A549 (cell line): ENCODE measurements around the gene SRRD. TPM values are rescaled to one million over a fixed set of nuclear protein-coding genes. Genes with fewer than 3 reads are reported as not detected.

Source experiments
- ATAC-seq, 2 experiments: fragments of 200-7000 bp in 1 of 2; fragments of >200 bp in 1 of 2; cut with Nextera tagmentation in 1 of 2; cut with Tn5 transposase in 1 of 2; 3 replicates each; pipeline versions ENCODE4 v1.8.0 to v1.9.1; 2018 to 2020; ENCODE audit warnings: mild to moderate bottlenecking in 1 of 2, moderate library complexity in 1 of 2
- CTCF ChIA-PET: fragments of 300-600 bp; sonication (Branson Sonifier 250); formaldehyde crosslinking; extraction: SDS; loops from one replicate; lab custom pipeline; 2021; ENCODE audit warnings: antibody characterized with exemption, inconsistent platforms; lab: Yijun Ruan, JAX
- POLR2A ChIA-PET: fragments of 350-600 bp; formaldehyde crosslinking; extraction: SDS; loops from one replicate; lab custom pipeline; 2021; ENCODE audit warnings: antibody characterized with exemption, inconsistent platforms; lab: Yijun Ruan, JAX
- DNase-seq, 2 experiments: peaks; one replicate each; pipeline versions ENCODE4 v3.0.0 to v3.0.0-alpha.2; 2011 to 2016; ENCODE audit warnings: low read depth in 1 of 2, low spot score in 1 of 2
- FAIRE-seq: peaks from 2 replicates; lab custom pipeline; 2011; peaks lifted over from hg19 to GRCh38; lab: Jason Lieb, UNC
- H3K27ac ChIP-seq, 2 experiments: fragments of >200 bp; sonication (Bioruptor Twin); formaldehyde crosslinking; 3 replicates each; pipeline ENCODE4 v1.5.1; 2016 to 2017
- H3K4me1 ChIP-seq: fragments of >200 bp; sonication (Bioruptor Twin); formaldehyde crosslinking; 3 replicates; pipeline ENCODE4 v1.6.1; 2016
- H3K4me2 ChIP-seq: fragments of >200 bp; sonication (Bioruptor Twin); formaldehyde crosslinking; 3 replicates; pipeline ENCODE4 v1.6.1; 2016
- H3K4me3 ChIP-seq: fragments of >200 bp; sonication (Bioruptor Twin); formaldehyde crosslinking; 3 replicates; pipeline ENCODE4 v1.5.1; 2016
- H3K9me3 ChIP-seq: fragments of >200 bp; sonication (Bioruptor Twin); formaldehyde crosslinking; 3 replicates; pipeline ENCODE4 v1.6.1; 2016
- ATOH8 ChIP-seq: fragments of 250-450 bp; sonication (Bioruptor Pico); IDR thresholded peaks from 2 replicates; pipeline ENCODE4 v1.5.0; 2020; ENCODE audit warnings: low read depth, mild to moderate bottlenecking, moderate library complexity
- BCL3 ChIP-seq: fragments of >200 bp; sonication (Bioruptor Twin); formaldehyde crosslinking; IDR thresholded peaks from 3 replicates; pipeline ENCODE4 v1.6.1; 2016
- CBX8 ChIP-seq: fragments of 200-600 bp; sonication (generic); IDR thresholded peaks from 2 replicates; pipeline ENCODE4 v1.6.1; 2016
- CEBPB ChIP-seq, 2 experiments: fragments of >200 bp in 1 of 2; sonication (Bioruptor Twin) in 1 of 2; formaldehyde crosslinking in 1 of 2; IDR thresholded peaks; 2 replicates each; pipeline ENCODE4 v1.6.1; 2012 to 2016
- CHD2 ChIP-seq: fragments of 150-350 bp; IDR thresholded peaks from 2 replicates; pipeline ENCODE4 v1.6.1; 2014; ENCODE audit warnings: low read length; ENCODE audit not compliant: partially characterized antibody
- EHF ChIP-seq: fragments of 250-450 bp; sonication (Bioruptor Pico); IDR thresholded peaks from 2 replicates; pipeline ENCODE4 v1.5.0; 2020; ENCODE audit warnings: mild to moderate bottlenecking
- FOSL2 ChIP-seq, 2 experiments: fragments of 450-650 bp in 1 of 2; fragments of >200 bp in 1 of 2; sonication (Bioruptor Twin) in 1 of 2; formaldehyde crosslinking; IDR thresholded peaks; 2 replicates each; pipeline versions ENCODE4 v1.5.0 to v1.6.1; 2016 to 2020; ENCODE audit warnings: mild to moderate bottlenecking in 1 of 2, moderate library complexity in 1 of 2
- HES2 ChIP-seq: fragments of >200 bp; sonication (Bioruptor Twin); formaldehyde crosslinking; IDR thresholded peaks from 2 replicates; pipeline ENCODE4 v1.6.1; 2016
- HEYL ChIP-seq: fragments of 250-450 bp; sonication (Bioruptor Pico); IDR thresholded peaks from 2 replicates; pipeline ENCODE4 v1.8.0; 2021; ENCODE audit warnings: mild to moderate bottlenecking, moderate library complexity
- HOXA7 ChIP-seq: fragments of 250-450 bp; sonication (Bioruptor Pico); IDR thresholded peaks from 2 replicates; pipeline ENCODE4 v1.5.0; 2020; ENCODE audit warnings: mild to moderate bottlenecking, moderate library complexity
- HOXB5 ChIP-seq: fragments of 250-450 bp; sonication (Bioruptor Pico); IDR thresholded peaks from 2 replicates; pipeline ENCODE4 v1.5.0; 2020; ENCODE audit warnings: mild to moderate bottlenecking, moderate library complexity
- JUN ChIP-seq, 2 experiments: fragments of >200 bp; sonication (Bioruptor Twin); formaldehyde crosslinking; IDR thresholded peaks; 2 replicates in 1 of 2; 3 replicates in 1 of 2; pipeline ENCODE4 v1.6.1; 2016 to 2017
- KDM5A ChIP-seq: fragments of 200-600 bp; sonication (generic); IDR thresholded peaks from 2 replicates; pipeline ENCODE4 v1.6.1; 2016; ENCODE audit warnings: antibody characterized with exemption, mild to moderate bottlenecking
- MAZ ChIP-seq: fragments of 150-350 bp; IDR thresholded peaks from 2 replicates; pipeline ENCODE4 v1.6.1; 2014; ENCODE audit warnings: antibody characterized with exemption, low read depth, low read length, borderline replicate concordance
- MYC ChIP-seq: IDR thresholded peaks from 2 replicates; pipeline ENCODE4 v1.6.1; 2012; ENCODE audit warnings: mild to moderate bottlenecking, inconsistent platforms, low read length, improper control_type of control experiment, borderline replicate concordance
- NR3C1 ChIP-seq: fragments of >200 bp; sonication (Bioruptor Twin); formaldehyde crosslinking; IDR thresholded peaks from 3 replicates; pipeline ENCODE4 v1.6.1; 2017
- PBX3 ChIP-seq: IDR thresholded peaks from 2 replicates; pipeline ENCODE4 v1.6.1; 2012
- PHF8 ChIP-seq: fragments of 200-600 bp; sonication (generic); IDR thresholded peaks from 2 replicates; pipeline ENCODE4 v1.6.1; 2016; ENCODE audit warnings: low read depth, mild to moderate bottlenecking, antibody characterized with exemption, moderate library complexity, borderline replicate concordance
- POLR2AphosphoS2 ChIP-seq: conservative IDR thresholded peaks from 2 replicates; pipeline ENCODE4 v1.6.1; 2012; ENCODE audit warnings: low read length, improper control_type of control experiment, inconsistent platforms
- RCOR1 ChIP-seq: fragments of 150-350 bp; IDR thresholded peaks from 2 replicates; pipeline ENCODE4 v1.6.1; 2014; ENCODE audit warnings: antibody characterized with exemption, low read length, low read depth
- RNF2 ChIP-seq: fragments of 200-600 bp; sonication (generic); IDR thresholded peaks from 2 replicates; pipeline ENCODE4 v1.6.1; 2016; ENCODE audit warnings: low read depth, mild to moderate bottlenecking, antibody characterized with exemption, moderate library complexity, borderline replicate concordance
- TFCP2L1 ChIP-seq: fragments of 250-450 bp; sonication (Bioruptor Pico); IDR thresholded peaks from 2 replicates; pipeline ENCODE4 v1.5.0; 2021; ENCODE audit warnings: mild to moderate bottlenecking
- TP53 ChIP-seq: fragments of 250-450 bp; sonication (Bioruptor Pico); IDR thresholded peaks from 2 replicates; pipeline ENCODE4 v1.5.0; 2021; ENCODE audit warnings: mild to moderate bottlenecking, moderate library complexity
- USF2 ChIP-seq: fragments of 450-650 bp; IDR thresholded peaks from 2 replicates; pipeline ENCODE4 v1.6.1; 2014; ENCODE audit warnings: antibody characterized with exemption
- ZC3H11A ChIP-seq: fragments of 450-650 bp; IDR thresholded peaks from 2 replicates; pipeline ENCODE4 v1.6.1; 2014; ENCODE audit warnings: antibody characterized with exemption, mild to moderate bottlenecking
- WGBS: methylation state at CpG from one replicate; pipeline ENCODE4 v1.1.6; 2017; ENCODE audit errors: missing lambda C conversion rate; 5-methylcytosine and 5-hydroxymethylcytosine counted together
- polyA plus RNA-seq, 4 experiments: library from polyadenylated mRNA; depleted of rRNA in 3 of 4; stranded (reverse); fragments of >200 nt; fragmentation: RNase III in 1 of 4; extraction: RNeasy Plus Mini Kit Qiagen cat#74134 plus additional on column Dnase treatment in 1 of 4; gene quantifications; 2 replicates in 3 of 4; 3 replicates in 1 of 4; pipeline ENCODE4 v1.2.3, GENCODE V29; 2011 to 2017

The SRRD gene
- polyA plus RNA-seq, 2 of the 4 experiments (the other 2 are of a cell fraction): 14.1 to 36.4 TPM

DNA sequence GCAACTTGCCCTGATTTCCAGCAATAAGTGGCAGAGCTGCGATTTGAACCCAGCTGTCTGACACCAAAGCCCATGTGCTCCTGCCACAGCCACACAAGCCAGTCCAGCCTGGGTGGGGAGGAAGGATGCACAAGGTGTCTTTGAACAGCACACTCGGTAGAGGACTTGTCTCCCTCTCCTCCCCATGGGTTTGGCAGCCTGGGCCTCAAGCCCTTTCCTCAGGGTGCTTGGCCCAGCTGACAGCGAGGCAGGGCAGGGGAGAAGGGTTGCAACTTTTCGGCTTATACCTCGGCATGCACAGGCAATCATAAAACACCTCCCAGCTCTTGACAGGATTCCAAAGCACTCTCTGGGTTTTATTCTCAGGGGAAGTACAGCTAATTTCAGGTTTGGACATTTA, 35.3 kb upstream of the SRRD start:
- DNase-seq (no peak), ATAC-seq (no peak; a peak in 1 of 6 replicates), FAIRE-seq (no peak)
- 76% methylated on average over 5 of the region's 5 CpGs for WGBS
- Histone ChIP-seq H3K4me3 (no peak overlapping the region), H3K27ac (no peak overlapping the region), H3K4me2 (no peak overlapping the region), H3K4me1 (no peaks in the 10 kb centered on the region)
- CTCF ChIA-PET: interaction anchor here (0.7 to 1.3 kb wide), 3 partner anchors 9 to 84 kb away, joined by 3 to 10 read pairs (median 3); no protein-coding TSS in a partner anchor
- no peak for TF ChIP-seq TP53 (CRISPR knock-in tag)
- no peak for TF ChIP-seq RCOR1
- TF ChIP-seq JUN (IDR thresholded peaks at IDR 0.05): no peak
- no peak for TF ChIP-seq NR3C1
- no peak for TF ChIP-seq POLR2AphosphoS2
- TF ChIP-seq ZC3H11A: no peak
- TF ChIP-seq TFCP2L1 (CRISPR knock-in tag): no peak
- no peak for TF ChIP-seq USF2
- TF ChIP-seq MYC: no peak
- TF ChIP-seq MAZ: no peak
- TF ChIP-seq CBX8: no peak
- TF ChIP-seq, all 56 proteins: peak for 0
- H3K9me3 ChIP-seq: no peaks in the 10 kb centered on the region
- POLR2A ChIA-PET: no interaction called here

- CTCF ChIA-PET: interaction anchor here (0.7 to 1.3 kb wide), 5 partner anchors 8 to 87 kb away, joined by 3 to 10 read pairs (median 3); no protein-coding TSS in a partner anchor
- Histone ChIP-seq H3K27ac (no peak overlapping the region), H3K4me3 (no peak overlapping the region)
- no peak for FAIRE-seq
- 88% methylated on average over 6 of the region's 6 CpGs for WGBS
- POLR2A ChIA-PET: interaction anchor here (0.6 kb wide), 1 partner anchor 28 kb away, joined by 3 read pairs; no protein-coding TSS in a partner anchor
- no peak for TF ChIP-seq MAZ
- TF ChIP-seq HOXB5 (CRISPR knock-in tag): no peak
- no peak for TF ChIP-seq CHD2
- TF ChIP-seq KDM5A: no peak
- TF ChIP-seq HEYL: no peak
- no peak for TF ChIP-seq CEBPB (IDR thresholded peaks at IDR 0.05)
- TF ChIP-seq HOXA7 (CRISPR knock-in tag): no peak
- no peak for TF ChIP-seq TFCP2L1 (CRISPR knock-in tag)
- TF ChIP-seq NR3C1: no peak
- no peak for TF ChIP-seq RNF2
- no peak for TF ChIP-seq ZC3H11A
- no peak for TF ChIP-seq BCL3
- no peak for TF ChIP-seq FOSL2 (IDR thresholded peaks at IDR 0.05)
- no peak for TF ChIP-seq FOSL2 (CRISPR knock-in tag; IDR thresholded peaks at IDR 0.05)
- TF ChIP-seq PBX3: no peak
- TF ChIP-seq PHF8: no peak
- no peak for TF ChIP-seq HES2
- TF ChIP-seq ATOH8 (CRISPR knock-in tag): no peak
- no peak for TF ChIP-seq EHF
- TF ChIP-seq, all 56 proteins: peak for 0
- Histone ChIP-seq H3K9me3 (no peaks in the 10 kb centered on the region), H3K4me1 (no peaks in the 10 kb centered on the region), H3K4me2 (no peak overlapping the region)
- no peak for ATAC-seq
- no peak for DNase-seq
Observed at GRCh38 chr22:26448941-26449340, 34.7 kb upstream of the SRRD start.
